Activated CD4-positive, CD25-positive, alpha-beta regulatory T cell treated with anti-CD3 and anti-CD28 coated beads, Interleukin-2, amount 50 U/mL, for 16 hours (primary cell): ENCODE results near the gene NHLRC4.

Experiments used
- DNase-seq: peaks from one replicate; pipeline ENCODE4 v3.0.0-alpha.2; 2020; ENCODE audit warnings: low read depth, low spot score

Gene NHLRC4

DNA sequence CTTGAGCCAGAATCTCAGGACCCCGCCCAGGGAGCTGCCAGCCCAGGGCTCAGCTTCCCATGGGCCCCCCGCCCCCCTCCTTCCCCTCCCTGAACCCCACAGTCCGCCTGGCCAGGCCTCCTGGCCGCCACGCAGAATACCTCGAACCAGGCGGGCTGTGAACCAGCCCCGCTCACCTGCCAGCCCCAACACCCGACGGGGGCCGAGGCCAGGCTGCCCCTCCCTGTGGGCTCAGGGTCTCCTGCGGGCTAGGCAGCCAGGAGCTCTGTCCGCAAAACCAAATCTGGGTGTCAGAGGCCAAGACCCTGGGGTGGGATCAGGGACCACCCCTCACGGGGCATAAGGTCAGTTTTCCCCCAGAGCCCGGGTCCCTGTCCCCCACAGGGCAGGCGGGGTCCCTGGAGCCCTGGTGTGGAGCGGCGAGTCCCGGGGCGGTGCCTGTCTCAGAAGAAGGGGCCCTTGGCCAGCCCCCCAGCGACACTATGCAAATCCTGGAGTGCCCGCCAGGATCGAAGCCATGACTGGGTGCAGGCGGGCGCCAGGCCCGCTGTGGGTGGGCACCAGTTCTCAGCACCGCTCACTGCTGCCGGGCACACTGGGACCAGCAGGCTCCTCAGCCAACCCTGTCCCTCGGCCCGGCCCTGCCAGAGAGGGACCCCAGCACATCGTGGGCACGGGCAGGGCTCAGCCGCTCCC is 13.1 kb upstream of the NHLRC4 start:
- no peak for DNase-seq

DNA sequence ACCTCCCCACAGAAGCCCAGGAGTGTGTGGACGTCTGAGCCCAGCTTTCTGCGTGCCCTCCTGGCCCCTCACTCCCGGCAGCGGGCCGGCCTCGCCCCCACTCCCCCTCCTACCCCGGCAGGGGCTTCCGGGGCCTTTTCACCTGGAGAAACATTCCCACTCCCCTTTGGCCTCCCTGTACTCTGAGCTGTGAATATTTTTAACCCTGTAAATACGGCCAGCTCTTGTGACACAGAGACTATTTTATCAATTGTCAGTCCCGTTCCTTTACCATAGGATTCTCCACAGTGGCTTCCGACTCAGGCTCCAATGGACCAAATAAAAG is 12.5 kb upstream of the NHLRC4 start:
- DNase-seq, result no peak

DNA sequence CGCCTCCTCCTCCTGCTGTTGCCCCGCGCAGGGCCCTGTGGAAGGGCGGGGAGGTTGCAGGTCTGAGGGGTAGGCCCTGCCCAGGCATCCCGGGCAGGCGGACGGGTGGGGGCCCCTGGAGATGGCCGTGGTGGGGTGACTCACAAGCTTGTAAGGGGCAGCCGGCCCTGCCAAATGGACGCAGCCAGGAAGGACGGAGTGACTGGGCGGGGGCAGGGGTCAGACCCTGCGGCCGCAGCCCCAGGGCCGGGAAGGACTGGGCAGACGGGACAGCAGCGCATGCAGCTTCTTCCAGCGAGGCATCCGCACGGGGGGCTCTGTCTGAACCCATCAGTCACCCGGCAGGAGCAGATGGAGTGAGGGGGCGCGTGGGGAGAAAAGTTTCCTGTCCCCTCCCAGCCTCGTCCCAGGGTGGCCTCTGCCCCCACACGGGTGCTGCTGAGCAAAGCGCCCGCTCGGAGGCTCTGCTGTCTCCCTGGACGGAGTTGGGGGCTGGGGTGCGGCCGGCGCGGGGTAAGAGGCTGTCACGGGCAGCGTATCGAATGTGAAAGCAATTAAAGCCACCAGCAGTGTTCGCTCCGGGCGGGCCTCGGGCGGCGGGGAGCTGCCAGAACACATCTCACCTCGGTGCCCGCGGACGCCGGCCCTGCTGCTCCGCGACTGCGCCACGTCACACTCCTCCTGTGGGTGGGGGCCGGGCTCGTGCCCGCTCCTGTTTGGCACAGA is 12.0 kb upstream of the NHLRC4 start:
- DNase-seq, result no peak

DNA sequence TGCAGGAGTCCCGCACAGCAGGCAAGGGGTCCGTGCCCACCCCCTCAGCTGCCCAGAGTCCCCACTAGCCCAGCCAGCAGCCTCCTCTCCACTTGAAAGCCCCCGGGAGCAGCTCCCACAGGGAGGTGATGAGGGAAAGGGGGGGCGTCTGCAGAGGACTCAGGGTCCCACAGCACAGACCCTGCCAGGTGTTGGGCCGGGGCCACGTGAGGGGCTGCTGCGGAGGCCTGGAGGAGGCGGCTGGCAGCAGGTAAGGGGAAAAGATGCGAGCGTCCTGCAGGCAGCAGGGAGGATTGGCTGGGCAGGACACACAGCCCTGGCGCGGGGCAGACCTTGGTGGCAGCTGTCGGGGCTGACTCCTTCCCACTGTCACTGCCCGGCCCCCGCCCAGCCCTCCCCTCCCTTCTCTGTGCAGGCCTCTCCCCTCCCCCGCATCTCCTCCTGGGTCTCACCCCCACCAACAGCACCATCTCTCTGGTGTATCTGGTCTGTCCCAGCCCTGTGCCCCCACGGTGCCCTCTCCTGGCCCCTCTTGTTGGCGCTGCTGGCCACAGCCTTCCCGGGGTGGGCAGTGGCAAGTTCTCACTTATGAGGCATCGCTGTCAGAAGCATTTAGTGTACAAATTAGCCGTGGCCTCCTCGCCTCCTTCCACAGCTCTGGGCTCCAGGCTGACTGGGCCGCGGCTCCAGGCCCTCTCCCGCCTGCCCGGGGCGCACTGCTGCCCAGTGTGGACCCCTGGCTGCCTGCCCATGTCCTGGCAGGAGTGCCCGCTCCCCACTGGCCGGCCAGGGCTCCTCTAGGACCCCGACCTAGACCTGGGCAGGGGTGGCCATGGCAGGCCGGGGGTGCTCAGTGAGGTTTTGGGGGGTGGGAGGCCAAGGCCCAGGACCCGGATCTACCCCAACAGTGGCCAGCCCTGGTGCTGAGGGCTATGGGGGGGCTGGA is 11.0 kb upstream of the NHLRC4 start:
- DNase-seq, result no peak

DNA sequence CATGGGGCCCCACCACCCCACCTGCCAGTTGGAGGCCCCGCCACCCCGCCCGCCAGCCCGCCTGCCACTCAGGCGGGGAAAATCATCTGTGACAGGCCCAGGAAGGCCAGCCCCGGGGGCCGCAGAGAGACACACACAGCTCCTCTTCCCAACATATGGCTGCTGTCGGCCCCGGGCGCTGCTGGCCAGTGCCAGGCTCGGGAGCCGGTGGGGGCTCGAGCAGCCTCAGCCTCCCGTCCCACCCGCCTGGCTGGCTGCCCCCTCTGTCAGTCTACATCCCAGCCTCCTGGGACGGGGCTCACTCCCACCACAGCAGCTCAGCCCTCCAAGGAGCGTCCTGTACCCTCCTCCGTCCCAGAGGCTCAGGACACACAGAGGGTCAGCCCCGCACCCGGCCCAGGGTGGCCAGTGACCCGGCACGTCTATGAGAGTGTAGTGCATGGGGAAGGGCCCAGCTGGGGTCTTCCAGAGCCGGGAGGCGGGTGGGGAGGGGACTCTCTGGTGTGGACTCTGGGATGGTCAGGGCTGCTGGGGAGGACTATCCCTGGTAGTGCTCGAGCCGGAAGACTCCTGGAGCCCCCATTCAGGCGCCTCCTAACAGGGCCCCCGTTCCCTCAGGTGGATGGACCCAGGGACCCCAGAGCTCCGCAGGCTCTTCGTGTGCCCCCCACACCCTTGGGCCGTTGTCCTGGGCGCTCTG is 10.2 kb upstream of the NHLRC4 start:
- DNase-seq, result no peak

DNA sequence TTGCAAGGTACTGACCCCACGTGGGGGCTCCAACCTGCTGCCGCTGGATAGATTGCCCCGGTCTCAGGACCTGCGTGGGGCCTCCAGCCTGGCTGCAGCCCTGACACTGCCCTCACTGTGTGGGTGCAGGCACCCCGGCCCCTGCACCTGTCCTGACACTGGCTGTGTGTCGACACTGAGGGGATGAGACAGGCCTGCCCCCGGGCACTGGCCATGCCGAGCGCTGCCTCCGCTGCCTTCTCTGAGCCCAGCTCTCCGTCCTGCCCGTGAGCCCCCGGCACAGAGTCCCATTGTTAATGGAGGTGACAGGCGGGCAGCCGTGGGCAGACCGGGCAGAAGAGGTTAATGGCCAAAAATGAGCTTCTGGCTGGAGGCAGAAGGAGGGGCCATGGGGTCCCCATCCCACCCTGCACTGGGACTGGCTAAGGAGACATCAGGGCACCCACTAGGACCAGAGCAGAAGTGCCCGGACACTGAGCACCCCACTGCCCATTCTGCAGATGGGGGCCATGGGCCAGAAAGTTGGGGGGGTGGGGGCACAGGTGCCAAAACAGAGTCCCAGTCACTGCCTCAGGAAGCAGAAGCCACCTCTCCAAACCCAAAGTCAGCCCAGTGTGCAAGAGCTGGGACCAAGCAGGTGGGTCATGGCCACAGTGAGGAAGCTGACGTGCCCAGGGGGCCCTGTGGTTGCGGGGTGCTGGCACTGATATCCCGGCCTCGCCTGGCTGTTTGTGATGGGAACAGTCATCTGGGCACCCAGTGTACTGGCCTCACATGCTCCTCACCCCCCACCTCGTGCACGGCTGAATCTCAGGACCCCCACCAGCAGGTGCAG is 9.1 kb upstream of the NHLRC4 start:
- DNase-seq, result no peak

DNA sequence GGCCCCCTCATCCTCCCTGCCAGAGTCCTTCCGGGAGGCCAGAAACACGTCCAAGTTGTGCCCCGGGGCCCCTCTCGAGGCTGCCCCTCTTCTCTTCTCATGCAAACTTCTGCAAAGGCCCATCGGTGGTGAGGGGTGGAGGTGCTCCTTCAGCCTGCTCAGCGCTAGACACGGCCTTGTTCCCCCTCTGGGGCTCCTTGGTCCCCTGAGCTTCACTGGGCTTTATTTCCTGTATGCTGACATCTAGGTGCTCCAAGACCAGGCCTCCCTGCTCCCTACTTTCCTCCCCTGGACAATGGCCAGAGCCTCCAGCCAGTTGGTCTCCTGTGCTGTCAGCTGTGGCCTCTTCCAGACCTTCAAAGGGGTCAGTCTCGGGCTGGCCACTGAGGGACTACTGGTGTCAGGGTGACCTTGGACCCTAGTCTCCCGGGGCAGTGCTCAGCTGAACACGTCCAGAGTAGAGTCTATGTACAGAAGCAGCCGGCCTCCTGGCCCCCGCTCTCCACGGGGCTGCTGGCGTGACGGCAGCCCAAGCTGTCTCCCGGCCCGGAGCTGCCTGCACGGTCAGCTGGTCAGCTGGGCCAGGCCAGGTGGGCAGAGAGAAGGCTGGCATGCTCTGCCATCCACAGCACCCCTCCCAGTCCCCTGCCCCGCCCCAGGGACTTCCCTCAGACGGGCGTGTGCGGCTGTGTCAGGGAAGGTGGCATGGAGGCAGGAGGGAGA is 8.3 kb upstream of the NHLRC4 start:
- no peak for DNase-seq

DNA sequence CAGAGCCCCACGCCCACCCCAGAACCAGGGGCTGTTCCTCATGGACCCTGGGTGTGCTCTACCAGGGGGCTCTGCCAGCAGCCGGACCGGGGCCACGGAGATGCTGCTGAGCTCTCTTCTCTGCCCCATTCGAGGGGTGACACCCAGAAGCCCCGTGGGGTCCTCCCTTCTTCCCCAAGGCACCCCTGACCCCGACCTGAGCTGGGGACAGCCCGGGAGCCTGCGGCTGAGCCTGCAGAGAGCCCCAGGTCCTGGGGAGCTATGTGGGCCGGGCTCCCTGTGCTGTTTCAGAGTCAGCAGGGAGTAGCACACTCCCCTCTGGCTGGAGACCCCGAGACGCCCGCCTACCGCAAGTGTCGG is 7.8 kb upstream of the NHLRC4 start:
- DNase-seq, result no peak

DNA sequence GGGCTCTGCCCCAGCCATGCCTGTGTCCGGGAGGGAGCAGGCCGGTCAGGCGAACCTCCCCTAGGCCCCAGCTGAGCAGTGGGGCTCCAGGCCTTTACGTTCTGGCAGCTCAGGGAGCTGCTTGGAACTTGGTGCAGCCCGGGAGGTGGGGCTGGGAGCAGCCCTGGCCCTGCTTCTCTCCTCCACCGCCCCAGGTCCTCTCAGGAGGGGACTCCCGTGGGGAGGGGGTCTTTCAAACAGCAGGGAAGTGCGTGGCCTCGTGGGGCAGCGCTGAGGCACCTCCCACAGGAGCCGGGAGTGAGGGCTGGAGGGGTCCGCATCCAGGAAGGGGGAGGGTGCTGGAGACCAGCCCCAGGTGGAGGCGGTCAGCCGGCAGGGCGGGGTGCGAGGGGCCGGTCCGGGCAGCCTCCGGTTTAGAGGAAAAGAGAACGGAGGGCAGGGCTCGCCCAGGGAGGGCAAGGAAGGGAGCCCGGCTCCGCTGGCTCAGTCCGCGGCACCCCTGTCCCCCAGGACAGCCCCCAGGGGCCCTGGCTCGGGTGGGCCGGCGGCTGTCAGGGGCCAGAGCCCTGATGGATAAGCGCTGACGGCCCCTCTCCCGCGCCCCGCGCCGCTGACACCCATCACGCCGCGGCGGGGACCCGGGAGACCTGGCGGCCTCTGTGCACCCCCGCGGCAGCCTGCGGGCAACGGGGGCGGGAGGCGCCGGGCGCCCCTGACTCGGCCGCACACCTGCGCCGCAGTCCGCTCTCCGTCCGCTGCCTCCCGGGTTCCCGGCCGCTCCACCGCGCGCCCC is 7.2 kb upstream of the NHLRC4 start:
- no peak for DNase-seq

DNA sequence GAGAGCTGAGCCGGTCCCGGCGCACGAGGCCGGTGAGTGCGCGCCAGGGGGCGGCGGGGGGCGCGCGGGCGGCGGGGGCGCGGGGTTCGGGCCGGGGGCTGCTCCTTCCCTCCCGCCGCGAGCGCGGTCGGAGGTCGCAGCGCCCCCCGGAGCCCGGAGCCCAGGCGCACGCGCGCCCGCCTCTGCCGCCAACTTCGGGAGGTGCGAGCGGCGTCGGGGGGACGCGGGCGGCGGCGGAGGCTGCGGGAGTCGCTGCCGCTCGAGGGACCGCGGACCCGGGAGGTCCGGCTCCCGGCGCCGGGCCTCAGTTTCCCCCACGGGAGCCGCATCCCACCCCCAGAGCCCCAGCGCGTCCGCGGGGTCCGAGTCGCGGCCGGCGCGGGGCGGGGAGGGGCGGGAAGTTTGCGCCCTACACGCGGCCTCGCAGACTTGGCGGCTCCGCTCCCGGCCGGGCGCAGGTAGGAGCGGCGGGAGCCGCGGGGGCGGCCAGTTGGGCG is 6.6 kb upstream of the NHLRC4 start, which contains the start of gene PRR35:
Gene PRR35, plus strand, starts transcription at position 191 of the 497 bp plus-strand sequence. CDS start 2,901 bp downstream, outside the sequence.
- no peak for DNase-seq

DNA sequence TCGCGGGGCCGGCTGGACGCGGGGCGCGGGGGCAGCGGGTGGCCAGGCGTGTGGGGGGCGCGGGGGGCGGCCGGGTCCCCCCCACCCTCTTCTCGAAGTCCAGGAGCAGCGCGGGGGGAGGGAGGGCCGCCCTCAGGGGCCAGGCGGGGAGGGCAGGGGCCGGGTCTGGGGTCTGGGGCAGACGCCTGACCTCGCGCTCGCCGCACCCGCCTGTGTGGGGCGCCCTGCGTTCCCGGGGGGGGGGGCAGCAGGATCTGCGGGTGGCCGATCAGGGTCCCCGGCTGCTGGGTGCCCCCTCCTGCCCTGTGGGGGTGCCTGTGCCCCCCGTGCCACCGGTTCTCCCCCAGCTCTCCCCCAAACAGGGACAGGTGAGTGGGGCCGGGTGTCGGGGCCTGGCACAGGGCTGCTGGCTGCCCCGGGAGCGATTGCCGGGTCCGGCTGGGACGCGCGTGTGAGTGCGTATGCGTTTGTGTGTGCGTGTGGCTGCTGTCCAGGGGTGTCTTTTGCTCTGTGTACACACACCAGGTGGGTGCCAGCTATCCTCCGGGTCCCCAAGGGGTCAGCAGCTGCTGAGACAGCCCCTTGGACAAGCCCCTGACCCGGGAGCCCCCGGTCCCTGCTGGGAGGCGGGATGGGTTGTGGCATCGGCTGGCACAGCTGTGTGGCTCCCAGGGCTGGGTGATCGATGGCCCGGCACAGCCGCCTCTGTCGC is 5.9 kb upstream of the NHLRC4 start:
- no peak for DNase-seq

DNA sequence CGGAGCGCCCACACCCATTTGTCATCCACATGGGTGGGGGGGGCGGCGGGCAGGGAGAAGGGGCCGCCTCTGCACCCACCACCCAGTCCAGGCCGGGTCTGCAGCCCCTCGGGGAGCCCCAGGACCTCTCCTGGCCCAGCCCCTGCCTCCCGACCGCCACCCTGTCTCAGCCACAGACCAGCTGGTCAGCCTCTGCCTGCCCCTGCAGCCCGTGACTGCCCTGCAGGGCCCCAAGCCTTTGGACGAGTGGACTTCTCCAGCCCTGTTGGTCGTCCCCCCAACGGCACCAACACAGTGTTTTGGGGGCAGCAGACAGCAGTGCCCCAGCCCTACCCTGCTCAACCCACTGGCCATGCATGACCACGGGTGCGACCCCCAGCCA is 5.4 kb upstream of the NHLRC4 start:
- DNase-seq, result no peak

DNA sequence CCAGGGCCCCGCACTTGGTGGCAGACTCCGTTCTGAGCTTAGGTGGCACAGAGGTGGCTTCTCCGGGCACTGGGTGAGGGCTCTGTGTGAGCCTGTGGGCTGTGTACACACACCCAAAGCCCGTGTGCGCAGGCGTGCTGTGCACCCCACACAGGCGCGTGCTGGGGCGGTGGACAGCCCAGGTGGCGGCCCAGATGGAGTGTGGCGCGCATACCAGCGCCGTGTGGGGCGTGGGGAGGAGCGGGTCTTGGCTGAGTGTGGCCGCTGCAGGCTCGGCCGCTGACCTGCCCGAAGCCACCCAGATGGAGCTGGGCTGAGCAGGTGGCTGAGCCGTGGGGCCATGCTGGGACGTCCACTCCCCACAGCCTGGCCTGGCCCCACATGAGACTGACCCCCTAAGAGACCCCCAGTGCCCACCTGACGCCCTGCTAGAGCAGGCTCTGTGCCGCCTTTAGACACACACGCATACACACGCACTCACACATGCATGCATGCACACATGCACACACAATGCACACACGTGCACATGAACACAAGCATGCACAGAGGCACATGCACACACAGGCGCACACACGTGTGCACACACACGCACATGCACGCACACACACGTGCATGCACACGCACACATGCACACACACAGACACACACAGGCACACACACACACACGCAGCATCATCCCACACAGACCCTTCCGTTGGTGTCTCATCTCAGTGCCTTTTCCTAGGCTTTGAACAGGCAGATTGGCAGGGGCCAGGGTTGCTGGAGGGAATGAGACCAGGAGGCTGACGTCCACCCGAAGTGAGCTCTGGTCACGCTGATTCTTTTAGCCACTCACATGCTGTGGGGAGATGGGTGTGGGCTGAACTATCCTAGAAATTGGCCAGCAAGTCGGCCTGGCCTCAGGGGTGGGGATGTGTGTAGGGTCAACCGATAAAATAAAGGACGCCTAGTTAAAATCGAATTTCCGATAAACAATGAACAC is 4.6 kb upstream of the NHLRC4 start:
- no peak for DNase-seq

DNA sequence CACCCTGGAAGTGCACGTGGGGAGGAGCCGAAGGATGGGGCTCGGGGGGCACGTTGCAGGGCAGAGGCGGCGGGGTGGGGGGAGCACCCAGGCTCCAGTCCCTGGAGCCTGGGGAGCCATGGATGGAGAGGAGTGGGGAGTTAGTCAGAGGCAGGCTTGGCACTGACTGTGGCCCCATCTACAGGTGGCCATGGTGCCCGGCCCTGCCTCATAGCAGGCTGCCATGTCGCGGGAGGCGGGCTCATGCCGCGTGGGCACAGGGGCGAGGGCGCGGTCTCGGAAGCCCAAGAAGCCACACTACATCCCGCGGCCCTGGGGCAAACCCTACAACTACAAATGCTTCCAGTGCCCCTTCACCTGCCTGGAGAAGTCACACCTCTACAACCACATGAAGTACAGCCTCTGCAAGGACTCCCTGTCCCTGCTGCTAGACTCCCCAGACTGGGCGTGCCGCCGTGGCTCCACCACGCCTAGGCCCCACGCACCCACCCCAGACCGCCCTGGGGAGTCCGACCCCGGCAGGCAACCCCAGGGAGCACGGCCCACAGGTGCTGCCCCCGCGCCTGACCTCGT is 3.6 kb upstream of the NHLRC4 start:
- DNase-seq, result no peak

DNA sequence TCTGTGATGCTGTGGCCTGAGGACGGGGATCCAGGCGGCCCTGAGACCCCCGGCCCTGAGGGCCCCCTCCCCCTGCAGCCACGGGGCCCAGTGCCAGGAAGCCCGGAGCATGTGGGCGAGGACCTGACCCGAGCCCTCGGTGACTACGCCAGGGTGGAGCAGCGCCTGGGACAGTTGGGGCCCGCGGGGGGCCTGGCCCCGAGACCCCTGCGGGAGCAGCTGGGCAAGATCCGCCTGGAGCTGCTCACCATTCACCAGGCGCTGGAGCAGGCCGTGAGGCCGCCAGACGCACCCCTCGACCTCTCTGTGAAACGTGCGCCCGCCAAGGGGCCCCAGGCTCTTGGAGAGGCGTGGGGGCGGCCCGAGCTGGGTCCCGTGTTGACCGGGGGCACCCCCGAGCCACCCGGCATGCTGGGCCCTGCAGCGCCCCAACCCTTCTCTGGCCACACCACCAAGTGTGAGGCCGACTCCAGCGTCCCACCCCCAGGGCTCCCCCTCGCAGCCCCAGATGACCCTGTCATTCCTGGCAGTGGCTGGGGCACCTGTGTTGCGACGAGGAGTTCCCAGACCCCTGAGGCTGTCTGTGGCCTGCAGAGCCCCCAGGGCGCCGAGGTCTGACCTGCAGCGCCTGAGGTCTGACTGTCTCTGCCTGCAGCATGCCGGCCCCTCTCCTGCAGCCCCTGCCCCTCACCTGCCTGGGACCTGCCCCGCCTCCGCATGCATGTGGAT is 2.0 kb upstream of the NHLRC4 start:
- no peak for DNase-seq
